Stimulated activated CD8-positive, alpha-beta memory T cell treated with anti-CD3 and anti-CD28 coated beads, Interleukin-4, amount 100 ng/mL, for 4 hours (primary cell): ENCODE data around the gene TREML2.
"Not testable (repeated sequence)": the region's sequence is repeated elsewhere in the genome, so short reads cannot be mapped to it uniquely, and the experiment has no call there.

Experiments
- DNase-seq, 2 donors: peaks; one replicate each; pipeline ENCODE4 v3.0.0-alpha.2; 2020; ENCODE audit warnings: low read depth in 2 of 2, low spot score in 1 of 2

The TREML2 gene

GRCh38 chr6:41208439-41209106, 7.6 kb upstream of the TREML2 start:
- no peak for DNase-seq

DNA sequence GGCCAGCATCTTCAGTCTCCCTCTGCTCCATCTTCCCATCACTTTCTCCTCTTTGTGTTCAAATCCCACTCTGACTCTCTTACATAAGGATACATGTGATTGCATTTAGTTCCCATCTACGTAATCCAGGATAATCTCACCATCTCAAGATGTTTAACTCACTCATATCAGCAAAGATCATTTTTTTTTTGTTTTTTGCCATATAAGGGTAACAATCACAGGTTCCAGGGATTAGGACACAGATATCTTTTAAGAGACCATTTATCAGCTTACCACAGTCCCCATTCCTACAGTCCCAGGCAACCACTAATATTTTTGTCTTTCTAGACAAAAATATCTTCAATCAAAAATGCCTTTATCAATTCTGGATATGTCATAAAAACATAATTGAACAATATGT, 3.2 kb upstream of the TREML2 start:
- no peak for DNase-seq

GRCh38 chr6:41201764-41202173, 820 bp upstream of the TREML2 start:
- no peak for DNase-seq

- no peak for DNase-seq
Measured at GRCh38 chr6:41200296-41200900, 551 bp downstream of the TREML2 start.

DNA sequence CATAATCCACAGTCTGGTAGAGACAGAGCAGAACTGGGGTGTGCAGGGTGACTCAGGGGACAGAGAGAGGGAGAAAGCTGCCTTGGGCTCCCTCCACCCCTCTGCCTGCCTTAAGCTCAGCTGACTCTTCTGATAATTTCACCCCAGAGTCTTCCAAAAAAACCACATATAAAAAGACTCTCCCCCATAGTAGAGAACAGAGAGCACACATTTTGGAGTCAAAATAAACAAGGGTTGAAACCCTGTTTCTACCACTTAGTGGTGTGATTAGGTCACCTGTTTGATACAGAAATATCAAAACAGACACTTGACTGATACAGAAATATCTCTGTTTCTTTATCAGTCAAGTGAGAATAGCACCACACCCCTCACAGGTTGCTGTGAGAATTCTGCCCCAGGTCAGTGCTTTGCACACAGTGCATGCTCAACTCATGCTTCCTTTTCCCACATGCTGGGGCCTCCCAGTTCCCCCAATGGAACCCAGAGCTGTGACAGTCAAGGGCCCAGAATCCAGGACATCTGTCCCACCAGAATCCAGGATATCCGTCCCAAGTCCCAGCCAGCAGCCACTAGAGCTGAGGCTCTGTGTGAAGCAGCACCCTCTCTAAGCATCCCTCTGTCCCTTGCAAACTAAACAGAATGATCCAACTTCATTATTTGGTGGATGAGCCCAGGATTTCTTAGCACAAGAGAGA, 1.2 kb downstream of the TREML2 start:
- DNase-seq, result no peak

DNA sequence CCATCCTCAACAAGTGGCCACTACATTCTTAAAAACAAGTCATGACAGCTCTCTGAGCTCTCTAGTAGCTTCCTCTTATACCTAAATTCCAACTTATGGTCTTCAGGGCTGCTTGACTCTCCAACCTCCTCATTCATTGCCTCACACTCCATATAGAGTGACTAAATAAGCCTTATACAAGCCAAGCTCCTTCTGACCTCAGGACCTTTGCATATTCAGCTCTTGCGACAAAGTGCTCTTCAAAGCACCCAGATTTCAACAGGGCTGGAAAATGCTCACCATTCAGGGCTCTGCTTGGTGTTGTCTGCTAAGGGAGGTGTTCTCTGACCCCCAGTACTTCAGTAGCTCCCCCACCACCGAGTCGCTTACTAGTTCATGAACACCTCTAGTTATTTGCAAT, 3.7 kb downstream of the TREML2 start:
- no peak for DNase-seq

GRCh38 chr6:41194386-41194785, 6.6 kb downstream of the TREML2 start:
- no peak for DNase-seq

- no peak for DNase-seq
Measured at GRCh38 chr6:41193884-41194283, 7.1 kb downstream of the TREML2 start.

- no peak for DNase-seq
Measured at GRCh38 chr6:41193171-41193734, 7.7 kb downstream of the TREML2 start.

DNA sequence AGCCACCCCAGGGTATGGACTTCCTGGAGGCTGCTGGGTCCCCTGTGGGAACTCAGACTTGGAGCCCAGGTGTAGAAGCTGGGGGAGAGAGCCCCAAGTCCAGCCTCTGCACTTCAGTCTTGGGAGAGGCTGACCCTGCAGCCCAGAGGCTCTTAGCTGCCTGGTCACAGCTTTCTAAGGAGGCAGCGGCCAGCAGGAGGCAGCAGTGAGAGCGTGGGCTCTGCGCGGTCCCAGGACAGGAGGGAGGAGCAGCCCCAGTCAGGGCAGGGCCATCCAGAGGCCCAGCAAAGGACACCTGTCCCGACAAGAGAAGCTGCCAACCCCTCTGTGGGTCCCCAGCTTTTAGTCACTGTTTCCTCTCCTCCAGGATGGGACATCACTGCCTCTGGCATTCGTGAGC, 9.4 kb downstream of the TREML2 start:
- no peak for DNase-seq

DNA sequence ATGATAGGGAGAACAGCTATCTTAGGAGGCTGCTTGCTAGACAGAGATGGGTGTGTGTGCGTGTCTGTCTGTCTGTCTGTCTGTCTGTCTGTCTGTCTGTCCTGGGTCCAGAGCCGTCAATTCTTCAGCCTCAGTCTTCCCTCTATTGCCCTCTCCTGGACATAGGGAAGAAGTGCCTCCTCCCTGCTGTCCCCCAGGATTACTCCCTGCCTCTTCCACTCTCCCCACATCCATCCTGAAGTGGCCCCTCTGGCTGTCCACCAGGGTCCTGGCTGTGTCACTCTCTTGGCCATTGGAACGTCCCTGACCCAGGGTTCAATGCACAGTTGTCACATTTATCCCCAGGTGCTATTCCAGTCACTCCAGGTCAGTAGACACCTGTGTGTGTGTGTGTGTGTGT, 10.2 kb downstream of the TREML2 start:
- DNase-seq, result no peak

DNA sequence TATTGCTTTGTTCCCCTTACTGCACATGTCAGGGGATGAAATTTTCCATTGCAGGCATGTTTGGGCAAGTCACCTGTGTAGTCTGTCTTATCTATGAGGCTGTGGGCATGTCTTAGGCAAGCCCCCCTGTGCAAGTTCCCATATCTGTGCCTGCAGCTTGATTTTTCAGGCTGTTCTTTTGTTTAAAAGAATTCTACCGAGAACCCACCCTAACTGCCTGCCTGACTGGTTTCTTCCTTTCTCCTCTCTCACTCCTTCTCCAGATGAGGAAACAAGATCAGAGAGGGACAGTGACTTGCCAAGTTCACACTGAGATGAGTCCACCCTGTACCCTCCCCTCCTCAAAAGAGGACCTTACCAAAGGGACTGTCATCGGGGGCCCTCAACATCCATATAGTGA, 11.0 kb downstream of the TREML2 start:
- DNase-seq, result no peak

DNA sequence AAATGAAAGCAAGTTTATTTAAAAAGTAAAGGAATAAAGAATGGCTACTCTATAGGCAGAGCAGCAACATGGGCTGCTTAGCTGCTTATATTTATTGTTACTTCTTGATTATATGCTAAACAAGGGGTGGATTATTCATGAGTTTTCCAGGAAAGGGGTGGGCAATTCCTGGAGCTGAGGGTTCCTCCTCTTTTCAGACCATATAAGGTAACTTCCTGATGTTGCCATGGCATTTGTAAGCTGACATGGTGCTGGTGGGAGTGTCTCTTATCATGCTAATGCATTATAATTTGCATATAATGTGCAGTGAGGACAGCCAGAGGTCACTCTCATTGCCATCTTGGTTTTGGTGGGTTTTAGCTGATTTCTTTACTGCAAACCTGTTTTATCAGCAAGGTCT, 11.9 kb downstream of the TREML2 start:
- not testable (repeated sequence) for DNase-seq

DNA sequence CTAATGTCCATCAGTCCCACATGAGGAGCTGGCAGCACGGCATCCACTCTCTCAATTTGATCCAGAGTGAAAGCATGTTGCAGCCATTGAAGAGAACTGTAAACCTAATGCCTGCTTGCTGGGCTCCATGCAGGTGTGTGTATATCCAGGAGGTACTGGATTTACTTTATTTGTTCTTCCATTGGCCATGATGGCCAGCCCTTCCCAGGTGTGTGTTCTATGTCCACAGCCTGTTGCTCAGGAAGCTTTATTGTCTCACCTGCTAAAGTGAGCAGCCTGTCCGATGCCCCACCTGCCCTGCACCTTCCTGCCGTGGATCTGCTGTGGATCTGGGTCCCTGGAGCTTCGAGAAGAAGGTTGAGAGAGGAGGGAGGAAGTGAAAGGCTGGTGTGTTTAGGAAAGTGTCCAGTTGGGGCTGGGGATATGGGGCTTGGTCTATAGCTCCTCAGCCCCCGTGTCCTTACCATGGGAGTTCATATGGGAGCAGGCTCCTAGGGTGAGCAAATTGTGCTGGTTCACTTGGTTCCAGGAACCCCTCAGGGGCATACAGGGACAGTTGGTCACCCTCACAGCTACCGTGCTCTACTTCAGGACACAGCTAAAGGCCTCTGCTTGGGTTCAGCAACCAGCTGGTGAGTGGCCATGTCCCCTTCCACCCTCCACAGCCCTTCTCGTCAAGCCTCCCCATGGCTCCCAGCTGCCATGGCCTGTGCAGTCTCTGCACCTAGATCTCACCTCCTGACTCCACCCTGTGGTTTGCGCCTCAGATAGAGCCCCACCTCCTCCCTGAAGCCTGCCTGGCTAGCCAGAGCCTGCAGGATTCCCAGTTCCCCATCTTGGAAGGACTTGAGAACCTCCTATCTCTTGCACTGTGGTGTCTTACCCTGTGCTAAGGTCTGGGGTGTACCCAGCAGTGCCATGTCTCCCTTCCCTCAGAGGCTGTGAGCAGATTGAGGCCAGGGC, 12.7 kb downstream of the TREML2 start:
- DNase-seq, result no peak

- DNase-seq, result no peak
Measured at GRCh38 chr6:41186031-41186562, 14.9 kb downstream of the TREML2 start.

GRCh38 chr6:41184761-41185160, 16.2 kb downstream of the TREML2 start:
- DNase-seq, result no peak

DNA sequence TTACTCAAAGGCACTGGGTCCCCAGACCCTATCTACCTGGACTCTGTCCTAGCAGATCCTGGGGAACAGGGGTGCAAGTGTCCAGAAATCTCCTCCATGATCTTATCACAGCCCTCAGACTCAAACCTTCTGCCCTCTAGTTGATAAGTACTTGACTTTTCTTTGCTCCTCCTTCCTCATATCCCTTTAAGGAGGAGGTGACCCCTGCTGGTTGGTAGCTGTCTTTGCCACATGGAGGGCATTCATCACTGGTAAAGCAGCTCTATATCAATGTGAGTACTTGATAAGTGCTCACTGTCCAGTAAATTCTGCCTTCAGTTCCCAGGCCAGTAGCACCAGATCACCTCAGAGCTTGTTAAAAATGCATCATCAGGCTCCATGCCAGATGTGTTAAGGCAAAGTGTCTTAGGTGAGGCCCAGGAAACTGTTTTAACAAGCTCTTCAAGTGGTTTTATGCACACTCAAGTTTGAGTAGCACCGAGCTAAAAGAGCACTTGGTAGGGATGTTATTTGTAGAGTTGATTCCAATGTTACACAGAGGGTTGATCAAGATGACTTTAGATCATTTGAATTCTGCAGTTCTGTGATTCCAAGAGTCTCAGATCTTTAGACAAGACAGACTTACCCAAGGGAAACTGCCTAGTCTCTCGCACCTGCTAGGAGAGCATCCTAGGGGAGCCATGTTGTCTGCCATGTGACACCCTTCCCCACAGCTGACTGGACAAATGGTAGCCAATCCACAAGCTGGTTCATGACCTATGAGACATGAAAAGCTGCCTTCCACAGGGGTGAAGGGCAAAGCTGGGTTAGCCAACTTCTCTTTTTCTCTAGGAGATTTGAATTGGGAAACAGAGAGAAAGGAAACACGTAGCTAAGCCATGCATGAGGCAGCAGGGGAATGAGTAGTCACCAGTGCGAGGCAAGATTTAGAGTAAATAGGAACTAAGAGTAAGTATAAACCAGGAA, 18.6 kb downstream of the TREML2 start:
- no peak for DNase-seq

DNA sequence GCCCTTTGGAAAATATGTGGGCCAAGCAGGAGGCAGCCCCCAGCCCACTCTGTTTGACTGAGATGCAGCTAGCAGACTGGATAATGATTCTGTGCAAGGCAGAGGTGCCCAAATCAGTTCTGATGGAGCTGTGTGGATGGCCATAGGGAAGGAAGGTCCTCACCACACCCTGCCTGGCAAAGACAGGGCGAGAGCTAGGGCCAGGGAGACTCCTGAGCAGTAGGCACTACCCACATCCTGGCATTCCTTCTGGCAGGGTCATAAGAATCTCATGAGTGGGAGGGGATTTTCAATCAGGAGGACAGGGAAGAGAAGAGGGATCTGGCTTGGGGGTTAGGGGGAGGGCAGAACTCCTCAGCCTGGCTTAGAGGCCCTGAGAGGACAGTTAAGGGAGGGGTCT, 19.4 kb downstream of the TREML2 start:
- DNase-seq, result no peak

GRCh38 chr6:41179163-41179562, 21.8 kb downstream of the TREML2 start:
- no peak for DNase-seq

DNA sequence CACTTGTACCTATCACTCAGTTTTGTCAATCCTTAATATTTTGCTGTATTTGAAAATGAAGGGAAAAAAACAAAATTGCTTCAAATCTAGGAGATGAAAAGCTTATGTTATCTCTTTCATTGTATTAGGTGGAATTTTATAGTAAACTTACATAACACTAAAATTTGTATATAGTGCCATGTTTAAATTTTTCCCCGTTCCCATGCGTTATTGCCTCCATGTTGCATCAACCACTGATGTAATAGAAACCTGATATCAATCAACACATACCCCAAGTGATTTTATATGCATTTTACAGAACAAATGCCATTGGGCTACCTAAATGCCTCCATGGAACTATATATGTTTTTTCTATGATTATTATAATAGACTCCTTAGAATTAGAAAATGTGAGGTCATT, 23.3 kb downstream of the TREML2 start:
- DNase-seq, result no peak
